Smooth muscle cell of the brain vasculature (primary cell): ENCODE results near the gene DPYSL3.

Experiments used
- DNase-seq: peaks from one replicate; pipeline ENCODE4 v3.0.0-alpha.2; 2012; ENCODE audit warnings: low read depth, low spot score

The DPYSL3 gene

DNA sequence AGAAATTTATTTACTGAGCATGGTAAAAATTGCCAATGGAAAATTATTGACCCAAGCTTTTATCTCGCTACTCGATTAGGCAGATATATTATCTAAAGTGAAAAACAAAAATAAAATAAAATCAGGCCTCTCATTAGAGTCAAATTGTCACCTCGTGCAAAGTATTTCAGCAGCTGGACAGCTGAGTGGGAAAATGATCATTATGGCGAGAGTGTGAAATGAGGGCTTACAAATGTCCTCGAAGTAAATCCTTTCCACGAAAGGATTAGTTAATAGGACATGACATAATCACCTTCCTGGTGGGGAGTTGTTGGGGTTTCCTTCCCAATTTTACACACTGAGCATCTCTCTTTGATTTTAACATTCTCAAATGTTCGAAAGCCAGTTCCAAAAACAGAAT lies 5.4 kb upstream of the DPYSL3 start:
- DNase-seq, result no peak

DNA sequence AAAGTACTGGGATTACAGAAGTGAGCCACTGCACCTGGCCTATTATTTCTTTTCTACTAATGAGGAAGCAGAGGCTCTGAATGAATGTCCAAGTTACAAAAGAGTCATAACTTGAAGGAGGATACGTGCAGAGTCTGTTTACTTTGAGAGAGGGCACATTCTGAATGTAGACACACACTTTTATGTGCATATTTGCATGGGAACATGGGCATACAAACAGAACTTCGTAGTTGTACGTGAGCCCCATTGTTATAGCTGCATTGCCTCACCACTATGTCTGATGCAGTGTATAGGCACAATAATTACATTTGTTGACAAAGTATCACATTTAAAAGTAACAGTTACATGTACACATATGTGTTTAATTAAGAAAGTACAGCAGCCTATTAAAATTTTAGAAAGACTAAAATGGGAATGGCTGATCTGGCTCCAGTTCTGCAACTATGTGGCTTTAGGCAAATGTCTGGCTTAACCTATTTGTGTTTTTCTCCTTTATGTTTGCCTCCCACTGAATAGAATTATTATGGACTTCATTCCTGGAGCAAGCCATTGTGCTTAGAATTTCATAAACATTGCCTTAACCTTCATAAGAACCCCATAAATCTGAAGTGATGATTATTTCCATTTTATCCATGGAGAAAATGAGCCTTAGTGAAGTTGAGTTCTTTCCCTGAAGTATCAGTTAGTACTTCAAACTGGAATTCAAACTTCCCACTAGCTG lies 3.0 kb upstream of the DPYSL3 start:
- no peak for DNase-seq

- no peak for DNase-seq
These were observed 1.0 kb upstream of the DPYSL3 start for GRCh38 chr5:147510885-147511284.

DNA sequence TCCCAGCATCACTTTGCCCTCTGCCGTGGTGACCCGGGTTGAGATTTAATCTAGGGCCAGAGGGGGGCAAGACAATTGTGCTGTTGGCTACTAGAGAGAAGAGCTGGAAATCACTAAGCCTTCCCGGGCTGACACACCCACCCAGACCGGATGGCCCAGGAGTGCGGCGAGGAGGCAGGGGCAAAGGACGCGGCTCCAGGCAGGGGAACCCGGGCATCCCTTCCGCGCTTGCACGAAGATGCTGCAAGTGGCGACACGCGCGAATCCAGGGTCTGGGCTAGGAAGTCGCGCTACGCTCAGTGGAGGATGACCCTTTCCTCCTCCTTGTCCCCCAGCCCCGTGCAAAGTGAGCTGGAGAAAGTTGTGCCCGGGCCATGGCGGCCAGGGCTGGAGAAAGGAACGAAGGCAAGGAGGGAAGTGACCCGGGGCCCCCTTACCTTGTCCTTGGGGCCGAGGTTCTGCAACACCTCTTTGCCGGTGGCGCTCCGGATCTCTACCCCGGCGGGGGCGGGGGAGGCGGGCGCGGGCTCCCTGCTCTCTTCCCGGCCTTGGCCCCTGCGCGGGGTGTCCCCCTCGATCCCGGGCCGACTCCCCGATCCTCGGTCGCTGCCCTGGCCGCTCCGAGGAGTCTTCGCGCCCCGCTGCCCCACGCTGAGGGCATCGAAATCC lies 693 bp downstream of the DPYSL3 start:
- no peak for DNase-seq

GRCh38 chr5:147508711-147509040 lies 1.2 kb downstream of the DPYSL3 start:
- no peak for DNase-seq

DNA sequence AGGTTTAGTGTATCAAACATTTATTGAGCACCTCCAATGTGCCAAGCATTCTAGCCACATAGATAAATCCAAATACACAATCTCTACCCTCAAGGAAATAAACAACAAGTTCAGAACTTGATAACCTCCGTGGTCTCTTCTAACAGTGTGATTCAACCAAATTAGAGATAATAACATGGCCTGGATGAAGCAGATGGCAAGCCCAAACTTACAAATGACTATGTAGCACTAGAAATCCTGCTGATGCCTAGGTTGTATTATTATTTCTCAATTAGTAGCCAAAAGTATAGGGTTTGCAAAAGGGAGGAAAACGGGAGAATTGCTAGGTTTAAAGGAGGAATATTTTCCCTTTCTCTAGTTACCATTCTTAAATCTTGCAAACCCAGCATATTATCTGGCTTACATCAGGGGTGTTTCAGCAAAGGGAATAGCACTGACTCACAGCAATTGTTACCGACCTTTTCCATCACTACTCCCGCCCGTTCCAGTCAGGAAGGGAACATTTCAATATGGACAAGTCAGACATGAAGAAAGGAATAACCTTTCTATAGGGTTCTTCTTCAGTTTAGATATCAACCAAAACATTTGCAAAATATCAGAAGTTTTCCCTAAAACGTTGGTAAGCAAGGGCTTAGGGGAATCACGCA lies 2.3 kb downstream of the DPYSL3 start:
- no peak for DNase-seq

- no peak for DNase-seq
These were observed 5.3 kb downstream of the DPYSL3 start for GRCh38 chr5:147504535-147504934.

GRCh38 chr5:147504011-147504410 lies 5.9 kb downstream of the DPYSL3 start:
- DNase-seq, result no peak

- no peak for DNase-seq
These were observed 18.9 kb downstream of the DPYSL3 start for GRCh38 chr5:147490989-147491388.

DNA sequence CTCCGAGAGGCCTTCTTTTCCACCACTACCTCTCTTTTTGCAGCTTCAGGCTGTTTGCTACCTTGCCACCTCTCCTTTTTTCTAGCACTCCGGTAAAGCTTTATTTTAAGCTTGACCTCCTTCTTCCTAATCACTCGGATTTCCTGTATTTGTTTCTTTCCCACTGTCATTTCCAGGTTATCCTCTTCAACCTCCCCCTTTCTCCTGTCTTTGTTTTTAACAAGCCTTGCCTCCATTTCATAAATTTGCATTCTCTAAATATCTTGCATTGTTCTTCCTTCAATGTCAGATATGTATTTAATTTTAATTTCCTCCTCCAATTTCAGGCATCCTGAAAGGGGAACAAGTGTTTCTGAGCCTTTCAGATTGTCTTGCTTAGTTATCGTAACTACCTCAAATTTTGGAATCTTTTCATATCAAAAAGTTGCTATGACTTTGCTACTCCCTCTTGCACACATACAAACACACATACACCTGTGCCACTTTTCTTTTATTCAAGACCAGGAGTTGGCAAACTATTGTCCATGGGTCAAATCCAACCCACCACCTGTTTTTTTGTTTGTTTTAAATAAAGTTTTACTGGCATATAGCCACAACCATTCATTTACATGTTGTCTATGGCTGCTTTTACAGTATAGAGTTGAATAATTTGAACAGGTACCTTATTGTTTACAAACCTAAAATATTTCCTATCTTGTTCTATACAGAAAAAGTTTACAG lies 22.7 kb downstream of the DPYSL3 start:
- DNase-seq, result no peak

- no peak for DNase-seq
These were observed 24.1 kb downstream of the DPYSL3 start for GRCh38 chr5:147485814-147486213.

- DNase-seq, result no peak
These were observed 24.8 kb downstream of the DPYSL3 start for GRCh38 chr5:147485046-147485445.

- DNase-seq, result no peak
These were observed 25.2 kb downstream of the DPYSL3 start for GRCh38 chr5:147484708-147485020.

DNA sequence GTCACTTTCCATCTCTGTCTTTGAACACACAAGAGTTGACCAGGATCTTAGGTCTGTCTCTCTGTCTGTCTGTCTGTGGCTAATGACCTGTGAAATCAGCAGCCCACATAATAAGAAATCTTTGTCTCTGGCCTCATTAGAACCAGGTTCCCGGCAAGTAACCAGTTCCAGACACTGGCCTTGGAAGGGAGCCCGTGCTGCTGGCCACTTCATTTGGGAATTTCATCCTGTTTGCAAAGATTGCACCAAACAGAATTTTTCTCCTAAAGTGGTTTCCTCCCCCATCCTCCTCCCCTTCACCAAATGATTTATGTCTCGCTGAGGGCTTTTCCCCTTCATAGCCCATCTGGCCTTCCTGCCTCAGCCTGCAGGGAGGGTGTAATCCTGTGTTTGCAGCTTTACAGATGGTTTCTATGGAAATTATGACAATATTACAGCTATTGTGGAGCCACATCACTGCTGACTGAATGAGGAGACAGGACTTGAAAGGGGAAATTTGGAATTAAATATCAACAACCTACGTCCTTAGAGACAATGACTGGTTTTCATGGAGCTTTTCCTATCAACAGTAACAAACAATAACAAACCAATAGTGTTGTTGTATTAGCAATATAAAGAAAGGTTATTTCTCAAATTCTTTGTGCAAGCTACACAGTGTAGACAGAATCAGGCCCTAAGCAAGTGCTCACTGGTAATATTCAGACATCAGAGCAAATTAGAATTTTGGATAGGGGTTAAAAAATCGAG lies 25.7 kb downstream of the DPYSL3 start:
- no peak for DNase-seq

DNA sequence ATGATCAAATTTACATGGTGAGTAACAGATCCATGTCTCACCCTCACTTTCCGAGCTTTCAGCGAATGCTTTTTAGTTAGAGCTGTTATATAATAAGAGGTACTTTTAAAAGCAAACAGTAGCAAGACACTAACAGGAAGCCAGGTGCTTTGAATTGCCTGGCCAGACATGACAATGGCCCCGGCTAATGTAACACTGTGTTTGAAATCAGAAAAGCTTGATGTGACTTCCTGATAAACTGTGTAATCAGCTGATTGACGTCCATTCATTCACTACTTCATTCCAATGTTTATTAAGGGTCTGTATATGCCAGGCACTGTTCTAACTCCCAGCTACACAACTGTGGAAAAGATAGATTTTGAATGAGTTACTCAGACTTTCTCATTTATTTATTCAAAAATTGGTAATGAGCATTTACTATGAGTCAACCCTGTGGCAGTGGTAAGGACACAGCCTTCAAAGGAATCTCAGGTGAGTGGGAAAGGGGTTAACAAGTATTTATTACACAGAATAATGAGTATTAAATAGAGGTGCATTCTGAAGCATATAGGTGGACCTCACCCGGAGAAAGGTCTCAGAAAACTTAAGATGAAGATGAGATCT lies 26.6 kb downstream of the DPYSL3 start:
- no peak for DNase-seq

DNA sequence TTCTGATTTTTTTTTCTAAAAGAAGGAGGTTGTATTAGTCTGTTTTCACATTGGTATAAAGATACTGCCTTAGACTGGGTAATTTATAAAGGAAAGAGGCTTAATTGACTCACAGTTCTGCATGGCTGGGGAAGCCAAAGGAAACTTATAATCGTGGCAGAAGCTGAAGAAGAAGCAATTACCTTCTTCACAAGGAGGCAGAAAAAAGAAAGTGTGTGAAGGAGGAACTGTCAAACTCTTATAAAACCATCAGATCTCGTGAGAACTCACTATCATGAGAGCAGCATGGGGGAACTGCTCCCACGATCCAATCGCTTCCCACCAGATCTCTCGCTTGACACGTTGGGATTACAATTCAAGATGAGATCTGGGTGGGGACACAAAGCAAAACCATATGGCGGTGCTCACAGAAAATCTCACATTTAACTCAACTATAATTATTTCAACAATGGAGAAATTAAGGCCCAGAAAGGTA lies 27.1 kb downstream of the DPYSL3 start:
- no peak for DNase-seq

DNA sequence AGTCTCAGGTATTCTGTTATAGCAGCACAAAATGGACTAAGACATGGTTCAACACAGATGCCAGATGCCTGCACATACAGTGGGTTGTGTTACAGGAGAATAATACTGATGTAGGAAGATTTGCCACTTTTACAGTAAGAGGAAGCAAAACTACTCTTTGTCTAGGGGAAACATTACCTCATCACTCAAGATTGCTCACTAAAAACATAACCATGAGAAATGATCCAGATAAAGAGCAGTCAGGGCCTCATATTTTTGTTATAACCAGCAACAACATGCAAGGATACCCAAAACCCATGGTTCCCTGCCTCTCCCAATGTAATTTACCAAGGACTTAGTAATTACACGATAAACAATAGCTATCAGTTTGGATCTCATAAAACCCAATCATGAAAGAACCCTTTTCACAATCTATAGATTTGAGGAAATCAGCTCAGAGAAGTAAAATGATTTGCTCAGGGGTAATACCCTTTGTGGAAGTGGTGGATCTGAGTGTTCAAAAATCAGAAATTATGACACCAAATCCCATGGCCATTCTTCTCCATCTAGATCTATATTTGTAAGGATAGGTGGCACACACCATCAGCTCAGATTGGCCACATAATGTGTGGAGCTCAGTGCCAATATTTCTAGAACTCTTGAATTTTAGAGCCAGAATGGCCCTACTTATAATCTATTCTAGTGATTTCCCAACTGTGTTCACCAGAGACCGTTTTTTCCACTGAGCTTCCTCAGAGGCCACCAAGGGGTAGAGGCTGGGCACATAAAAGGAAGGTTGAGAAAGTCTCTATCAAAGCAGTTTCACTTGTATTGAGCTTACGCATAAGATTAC lies 27.8 kb downstream of the DPYSL3 start:
- DNase-seq, result no peak

DNA sequence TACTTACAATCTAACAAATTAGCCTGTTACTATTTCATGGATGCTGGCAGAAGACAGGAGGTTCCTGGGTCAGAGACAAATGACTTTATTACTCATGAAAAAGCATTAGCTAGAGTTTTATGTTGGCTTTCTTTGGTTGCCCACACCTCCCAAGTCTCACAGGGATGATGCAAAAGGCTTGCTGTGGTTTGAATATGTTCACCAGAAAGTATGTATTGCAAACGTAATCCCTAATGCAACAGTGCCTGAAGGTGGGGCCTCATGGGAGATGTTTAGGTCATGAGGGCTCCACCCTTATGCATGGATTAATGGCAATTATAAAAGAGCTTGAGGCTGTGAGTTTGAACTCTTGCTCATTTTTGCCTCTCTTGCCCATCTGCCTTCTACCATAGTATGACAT lies 28.5 kb downstream of the DPYSL3 start:
- DNase-seq, result no peak

DNA sequence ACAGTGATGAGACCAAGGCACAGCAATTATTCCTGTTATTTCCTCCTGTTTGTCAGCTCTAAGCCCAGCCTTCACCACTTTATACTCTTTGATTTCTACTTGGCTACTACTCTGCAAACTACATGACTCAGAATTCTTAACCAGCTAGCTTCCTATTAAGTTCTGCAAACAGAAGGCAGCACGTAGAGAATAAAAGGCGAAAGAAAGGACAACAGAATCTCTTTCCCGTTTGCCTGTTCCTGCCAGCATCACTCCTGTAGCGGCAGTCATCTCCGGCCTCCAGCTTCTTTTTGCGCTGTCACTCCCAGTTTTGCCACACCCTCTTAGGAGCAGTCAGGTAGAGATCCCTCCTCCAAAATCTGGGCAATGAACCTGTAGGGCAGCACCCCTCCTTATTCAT lies 29.9 kb downstream of the DPYSL3 start:
- no peak for DNase-seq

DNA sequence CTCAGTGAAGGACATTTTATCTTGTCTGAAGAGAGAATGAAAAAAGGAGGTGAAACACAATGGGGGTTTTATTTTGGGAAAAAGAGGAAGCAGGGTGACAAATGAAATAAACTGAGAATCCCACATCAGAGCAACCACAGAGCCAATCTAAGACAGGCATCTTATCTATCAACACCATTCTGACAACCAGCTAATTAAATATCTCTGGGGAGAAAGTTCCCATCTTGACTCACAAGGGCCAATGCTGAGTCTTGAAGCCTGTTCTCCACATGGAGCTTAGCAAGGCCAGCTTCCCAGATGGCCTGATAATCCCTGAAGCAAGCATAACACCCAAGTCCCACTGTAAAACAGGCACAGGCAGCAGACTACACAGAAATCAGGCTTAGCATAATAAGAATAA lies 30.4 kb downstream of the DPYSL3 start:
- DNase-seq, result no peak

DNA sequence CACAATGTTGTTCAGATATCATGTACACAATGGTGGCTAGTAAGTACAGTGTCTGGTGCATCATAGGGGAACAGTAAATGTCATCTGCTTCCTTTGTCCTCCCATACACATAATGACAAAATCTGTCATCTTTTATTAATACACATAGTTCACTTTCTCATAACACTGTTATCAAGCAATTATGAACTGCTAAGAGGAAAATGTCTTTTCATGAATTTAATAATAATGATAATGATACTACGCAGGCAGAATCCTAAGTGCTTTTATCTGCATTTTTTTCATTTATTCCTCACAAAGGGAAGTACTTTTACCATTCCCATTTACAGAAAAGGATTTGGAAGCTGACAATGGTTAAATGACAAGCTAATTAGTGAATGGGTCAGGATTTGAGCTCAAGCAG lies 35.7 kb downstream of the DPYSL3 start:
- no peak for DNase-seq
